Neural progenitor cell (in vitro differentiated cells): Measurements from ENCODE around the gene DNAH14. TPM values are rescaled to one million over a fixed set of nuclear protein-coding genes. Genes with fewer than 3 reads are reported as not detected.
"Not testable (repeated sequence)": the region's sequence is repeated elsewhere in the genome, so short reads cannot be mapped to it uniquely, and the experiment has no call there.

Source experiments
- DNase-seq: peaks from one replicate; pipeline ENCODE4 v3.0.0-alpha.2; 2016; ENCODE audit warnings: low spot score
- H2AFZ ChIP-seq: fragments of 200-600 bp; sonication (generic); replicated peaks from 2 replicates; pipeline ENCODE4 v1.6.1; 2016; ENCODE audit warnings: antibody characterized with exemption
- H3F3A ChIP-seq: fragments of 200-600 bp; sonication (generic); 2 replicates; pipeline ENCODE4 v1.6.1; 2016; ENCODE audit warnings: antibody characterized with exemption, low read depth
- H3K27ac ChIP-seq: fragments of 200-600 bp; sonication (generic); 2 replicates; pipeline ENCODE4 v1.5.1; 2016; ENCODE audit warnings: mild to moderate bottlenecking
- H3K27me3 ChIP-seq: fragments of 200-600 bp; sonication (generic); 2 replicates; pipeline ENCODE4 v1.6.1; 2016; ENCODE audit warnings: mild to moderate bottlenecking, moderate library complexity
- H3K36me3 ChIP-seq: fragments of 200-600 bp; sonication (generic); 2 replicates; pipeline ENCODE4 v1.5.1; 2016
- H3K4me1 ChIP-seq: fragments of 200-600 bp; sonication (generic); 2 replicates; pipeline ENCODE4 v1.6.1; 2016; ENCODE audit warnings: mixed run types
- H3K4me2 ChIP-seq: fragments of 200-600 bp; sonication (generic); 2 replicates; pipeline ENCODE4 v1.6.1; 2016
- H3K4me3 ChIP-seq: fragments of 200-600 bp; sonication (generic); 2 replicates; pipeline ENCODE4 v1.5.1; 2016
- H3K79me2 ChIP-seq: fragments of 200-600 bp; sonication (generic); 2 replicates; pipeline ENCODE4 v1.6.1; 2016; ENCODE audit warnings: low read depth
- H3K9ac ChIP-seq: fragments of 200-600 bp; sonication (generic); 2 replicates; pipeline ENCODE4 v1.6.1; 2016
- H3K9me3 ChIP-seq: fragments of 200-600 bp; sonication (generic); 2 replicates; pipeline ENCODE4 v1.5.1; 2016; ENCODE audit warnings: low read depth
- H4K20me1 ChIP-seq: fragments of 200-600 bp; sonication (generic); 2 replicates; pipeline ENCODE4 v1.6.1; 2016; ENCODE audit warnings: low read depth
- H3K27ac Mint-ChIP-seq: 3 replicates; pipeline ENCODE4 v1.8.0; 2021; ENCODE audit warnings: mixed read lengths
- H3K27me3 Mint-ChIP-seq: 2 replicates; pipeline ENCODE4 v1.8.0; 2022; ENCODE audit warnings: low read depth, mild to moderate bottlenecking, inconsistent platforms, moderate library complexity, mixed read lengths; ENCODE audit not compliant: insufficient read depth
- H3K36me3 Mint-ChIP-seq: 3 replicates; pipeline ENCODE4 v1.8.0; 2021; ENCODE audit warnings: mixed read lengths
- H3K4me1 Mint-ChIP-seq: 3 replicates; pipeline ENCODE4 v1.8.0; 2021; ENCODE audit warnings: mixed read lengths
- H3K4me3 Mint-ChIP-seq: 3 replicates; pipeline ENCODE4 v1.8.0; 2021; ENCODE audit warnings: mild to moderate bottlenecking, moderate library complexity, mixed read lengths
- H3K9me3 Mint-ChIP-seq: 3 replicates; pipeline ENCODE4 v1.8.0; 2020; ENCODE audit warnings: mixed read lengths
- CTCF ChIP-seq: fragments of 200-600 bp; sonication (generic); IDR thresholded peaks from 2 replicates; pipeline ENCODE4 v1.5.1; 2017; ENCODE audit warnings: antibody characterized with exemption, mild to moderate bottlenecking
- EZH2 ChIP-seq: fragments of 200-600 bp; sonication (generic); IDR thresholded peaks from 2 replicates; pipeline ENCODE4 v1.6.1; 2017; ENCODE audit warnings: antibody characterized with exemption, mild to moderate bottlenecking, moderate library complexity
- EZH2phosphoT487 ChIP-seq: fragments of 200-600 bp; sonication (generic); IDR thresholded peaks from 2 replicates; pipeline ENCODE4 v1.6.1; 2017; ENCODE audit warnings: antibody characterized with exemption
- total RNA-seq: library from RNA; depleted of rRNA; stranded (reverse); fragments of >200 nt; gene quantifications from 2 replicates; pipeline ENCODE4 v1.2.3, GENCODE V29; 2015; ENCODE audit warnings: low replicate concordance

The DNAH14 gene
- total RNA-seq, 1 donor from 2014 or later = 118 TPM

- no peaks in the 10 kb centered on the region for H3K36me3 ChIP-seq
- Mint-ChIP-seq H3K4me3 (no peak overlapping the region), H3K36me3 (no peaks in the 10 kb centered on the region), H3K9me3 (no peaks in the 10 kb centered on the region), H3K27me3 (no peaks in the 10 kb centered on the region), H3K4me1 (no peaks in the 10 kb centered on the region), H3K27ac (no peak overlapping the region)
- no peak for DNase-seq
- TF ChIP-seq EZH2phosphoT487 = no peak
- H3K9me3 ChIP-seq = no peaks in the 10 kb centered on the region
- H3K79me2 ChIP-seq = no peaks in the 10 kb centered on the region
- H3K4me2 ChIP-seq = no peak overlapping the region
- no peaks in the 10 kb centered on the region for H3K4me1 ChIP-seq
- H3K4me3 ChIP-seq = no peak overlapping the region
- no peak overlapping the region for H3K9ac ChIP-seq
- H4K20me1 ChIP-seq = no peaks in the 10 kb centered on the region
- H3F3A ChIP-seq = no peaks in the 10 kb centered on the region
- H2AFZ ChIP-seq = no peak overlapping the region
- no peaks in the 10 kb centered on the region for H3K27me3 ChIP-seq
- no peak overlapping the region for H3K27ac ChIP-seq
These were observed 230.3 kb downstream of the DNAH14 start for GRCh38 chr1:225159793-225160192.

- H3F3A ChIP-seq, DNase-seq, H3K4me3 ChIP-seq, H3K27me3 ChIP-seq, H3K4me1 ChIP-seq, H3K4me3 Mint-ChIP-seq, H3K4me1 Mint-ChIP-seq, H3K36me3 ChIP-seq, H3K4me2 ChIP-seq, H3K36me3 Mint-ChIP-seq, H3K79me2 ChIP-seq, H3K27me3 Mint-ChIP-seq, H2AFZ ChIP-seq, H3K27ac ChIP-seq, H4K20me1 ChIP-seq, H3K27ac Mint-ChIP-seq, H3K9ac ChIP-seq: not testable (repeated sequence)
- peaks cover 50% of the 10 kb centered on the region for H3K9me3 Mint-ChIP-seq
- peaks cover 25% of the 10 kb centered on the region for H3K9me3 ChIP-seq
These were observed 247.9 kb downstream of the DNAH14 start for GRCh38 chr1:225177409-225177808.

- H3K79me2 ChIP-seq = no peaks in the 10 kb centered on the region
- TF ChIP-seq CTCF (no peak), EZH2 (no peak), EZH2phosphoT487 (no peak)
- no peak overlapping the region for H3K27ac Mint-ChIP-seq
- H3K4me3 ChIP-seq = no peak overlapping the region
- H4K20me1 ChIP-seq = no peaks in the 10 kb centered on the region
- no peaks in the 10 kb centered on the region for H3K4me1 ChIP-seq
- H3K4me2 ChIP-seq = no peak overlapping the region
- H3K36me3 ChIP-seq = no peaks in the 10 kb centered on the region
- no peak for DNase-seq
- H3K27ac ChIP-seq = no peak overlapping the region
- no peak overlapping the region for H3K4me3 Mint-ChIP-seq
- no peak overlapping the region for H3K9ac ChIP-seq
- H3K9me3 ChIP-seq = peaks cover 25% of the 10 kb centered on the region
- H2AFZ ChIP-seq = no peak overlapping the region
- no peaks in the 10 kb centered on the region for H3K27me3 Mint-ChIP-seq
- H3K27me3 ChIP-seq = no peaks in the 10 kb centered on the region
- H3K4me1 Mint-ChIP-seq = no peaks in the 10 kb centered on the region
- peaks cover 40% of the 10 kb centered on the region for H3K9me3 Mint-ChIP-seq
- peaks cover 9% of the 10 kb centered on the region for H3K36me3 Mint-ChIP-seq
- H3F3A ChIP-seq = no peaks in the 10 kb centered on the region
These were observed 250.2 kb downstream of the DNAH14 start for GRCh38 chr1:225179686-225180085.

- no peak overlapping the region for H3K27ac ChIP-seq
- H3K9me3 ChIP-seq = peaks cover 11% of the 10 kb centered on the region
- Mint-ChIP-seq H3K9me3 (peaks cover 23% of the 10 kb centered on the region), H3K4me1 (no peaks in the 10 kb centered on the region), H3K27ac (no peak overlapping the region), H3K36me3 (peaks cover 3% of the 10 kb centered on the region), H3K27me3 (no peaks in the 10 kb centered on the region), H3K4me3 (no peak overlapping the region)
- DNase-seq = no peak
- H3K79me2 ChIP-seq = no peaks in the 10 kb centered on the region
- no peak overlapping the region for H2AFZ ChIP-seq
- TF ChIP-seq EZH2phosphoT487 (no peak), CTCF (no peak), EZH2 (no peak)
- no peaks in the 10 kb centered on the region for H3K36me3 ChIP-seq
- H3K27me3 ChIP-seq = no peaks in the 10 kb centered on the region
- H3F3A ChIP-seq = no peaks in the 10 kb centered on the region
- no peaks in the 10 kb centered on the region for H3K4me1 ChIP-seq
- H3K9ac ChIP-seq = no peak overlapping the region
- no peaks in the 10 kb centered on the region for H4K20me1 ChIP-seq
- H3K4me2 ChIP-seq = no peak overlapping the region
- no peak overlapping the region for H3K4me3 ChIP-seq
These were observed 253.2 kb downstream of the DNAH14 start for GRCh38 chr1:225182716-225183115.
